IMR-90 (cell line): ENCODE measurements around the gene TEX22. TPM values are rescaled to one million over a fixed set of nuclear protein-coding genes. Genes with fewer than 3 reads are reported as not detected.

Source experiments
- ATAC-seq: fragments of 200-7000 bp; cut with Tn5 transposase; 2 replicates; pipeline ENCODE4 v1.9.1; 2020; ENCODE audit warnings: low read depth, mild to moderate bottlenecking, moderate library complexity
- BruUV-seq: library from RNA; stranded (reverse); fragments of 400-500 nt; replicated peaks from 2 replicates; lab custom pipeline; 2021; lab: Mats Ljungman, UMichigan
- CTCF ChIA-PET: fragments of 300-600 bp; formaldehyde crosslinking; extraction: SDS; loops from one replicate; lab custom pipeline; 2021; ENCODE audit warnings: antibody characterized with exemption; lab: Yijun Ruan, JAX
- POLR2A ChIA-PET: fragments of 300-600 bp; sonication (Branson Sonifier 250); formaldehyde crosslinking; loops from one replicate; lab custom pipeline; 2022; ENCODE audit warnings: antibody characterized with exemption; ENCODE audit not compliant: unreplicated experiment; lab: Charles Lee
- DNase-seq: peaks from one replicate; pipeline ENCODE4 v3.0.0; 2013
- H2AFZ ChIP-seq: replicated peaks from 2 replicates; pipeline ENCODE3; 2013; ENCODE audit warnings: low read length, mild to moderate bottlenecking; ENCODE audit not compliant: poor library complexity
- H2AK5ac ChIP-seq: 2 replicates; pipeline ENCODE4 v1.6.1; 2013; ENCODE audit warnings: low read depth, low read length, inconsistent platforms
- H2AK9ac ChIP-seq: replicated peaks from 2 replicates; pipeline ENCODE3; 2013; ENCODE audit warnings: mild to moderate bottlenecking, low read depth, low read length, moderate library complexity; ENCODE audit not compliant: poor library complexity
- H2BK120ac ChIP-seq: 2 replicates; pipeline ENCODE4 v1.6.1; 2013; ENCODE audit warnings: low read depth, low read length, inconsistent platforms
- H2BK15ac ChIP-seq: 3 replicates; pipeline ENCODE4 v1.6.1; 2013; ENCODE audit warnings: low read depth, low read length, inconsistent platforms
- H2BK20ac ChIP-seq: 2 replicates; pipeline ENCODE4 v1.6.1; 2013; ENCODE audit warnings: low read depth, mild to moderate bottlenecking, inconsistent platforms, low read length, moderate library complexity
- H2BK5ac ChIP-seq: 2 replicates; pipeline ENCODE4 v1.6.1; 2013; ENCODE audit warnings: mild to moderate bottlenecking, low read depth, low read length, inconsistent platforms; ENCODE audit not compliant: poor library complexity, severe bottlenecking
- H3K14ac ChIP-seq: replicated peaks from 2 replicates; pipeline ENCODE4 v1.6.1; 2013; ENCODE audit warnings: low read depth, low read length, inconsistent platforms
- H3K18ac ChIP-seq: 2 replicates; pipeline ENCODE4 v1.6.1; 2013; ENCODE audit warnings: low read depth, low read length, control low read depth
- H3K23ac ChIP-seq: 2 replicates; pipeline ENCODE4 v1.6.1; 2013; ENCODE audit warnings: low read depth, low read length, inconsistent platforms
- H3K27ac ChIP-seq: 2 replicates; pipeline ENCODE4 v1.5.1; 2013; ENCODE audit warnings: mild to moderate bottlenecking, control low read depth, low read length; ENCODE audit not compliant: insufficient read depth
- H3K27me3 ChIP-seq: 2 replicates; pipeline ENCODE4 v1.6.1; 2013; ENCODE audit warnings: low read length; ENCODE audit not compliant: control insufficient read depth, insufficient read depth
- H3K36me3 ChIP-seq: 2 replicates; pipeline ENCODE4 v1.6.1; 2013; ENCODE audit warnings: low read length, mixed read lengths; ENCODE audit not compliant: control insufficient read depth, insufficient read depth
- H3K4ac ChIP-seq: 2 replicates; pipeline ENCODE4 v1.6.1; 2013; ENCODE audit warnings: low read depth, low read length, inconsistent platforms
- H3K4me1 ChIP-seq: 2 replicates; pipeline ENCODE4 v1.6.1; 2013; ENCODE audit warnings: low read length, mixed read lengths; ENCODE audit not compliant: control insufficient read depth, insufficient read depth
- H3K4me2 ChIP-seq: 2 replicates; pipeline ENCODE4 v1.6.1; 2013; ENCODE audit warnings: low read depth, mild to moderate bottlenecking, control low read depth, low read length, moderate library complexity
- H3K4me3 ChIP-seq: 2 replicates; pipeline ENCODE4 v1.5.1; 2013; ENCODE audit warnings: low read depth, mild to moderate bottlenecking, control low read depth, low read length, moderate library complexity; ENCODE audit not compliant: insufficient read depth
- H3K56ac ChIP-seq: 2 replicates; pipeline ENCODE4 v1.6.1; 2013; ENCODE audit warnings: low read length, inconsistent platforms; ENCODE audit not compliant: insufficient read depth; ENCODE audit errors: extremely low read depth
- H3K79me1 ChIP-seq, 2 experiments: 2 replicates each; pipeline ENCODE4 v1.6.1; 2013; ENCODE audit warnings: low read length in 2 of 2, inconsistent platforms in 1 of 2, low read depth in 1 of 2
- H3K9ac ChIP-seq: 2 replicates; pipeline ENCODE4 v1.6.1; 2013; ENCODE audit warnings: low read depth, low read length, control low read depth
- H3K9me1 ChIP-seq: 2 replicates; pipeline ENCODE4 v1.6.1; 2013; ENCODE audit warnings: low read length, inconsistent platforms; ENCODE audit not compliant: insufficient read depth
- H3K9me3 ChIP-seq: 2 replicates; pipeline ENCODE4 v1.6.1; 2013; ENCODE audit warnings: low read length; ENCODE audit not compliant: control insufficient read depth, insufficient read depth
- H4K20me1 ChIP-seq: 2 replicates; pipeline ENCODE4 v1.6.1; 2013; ENCODE audit warnings: low read length, inconsistent platforms; ENCODE audit not compliant: insufficient read depth
- H4K5ac ChIP-seq: 2 replicates; pipeline ENCODE4 v1.6.1; 2013; ENCODE audit warnings: mild to moderate bottlenecking, low read depth, low read length, control low read depth
- H4K8ac ChIP-seq, 2 experiments: 2 replicates each; pipeline ENCODE4 v1.6.1; 2013; ENCODE audit warnings: low read depth in 2 of 2, low read length in 2 of 2, control low read depth in 1 of 2, inconsistent platforms in 1 of 2
- H4K91ac ChIP-seq: 2 replicates; pipeline ENCODE4 v1.6.1; 2013; ENCODE audit warnings: low read depth, low read length, inconsistent platforms; ENCODE audit not compliant: insufficient read depth
- CHD1 ChIP-seq: IDR thresholded peaks from 2 replicates; pipeline ENCODE4 v1.6.1; 2012; ENCODE audit warnings: low read depth, low read length, improper control_type of control experiment
- CTCF ChIP-seq: conservative IDR thresholded peaks from 2 replicates; pipeline ENCODE4 v1.5.1; 2012; ENCODE audit warnings: mild to moderate bottlenecking, low read depth, low read length, improper control_type of control experiment
- MAZ ChIP-seq: IDR thresholded peaks from 2 replicates; pipeline ENCODE4 v1.6.1; 2012; ENCODE audit warnings: low read depth, mild to moderate bottlenecking, low read length, improper control_type of control experiment, moderate library complexity, borderline replicate concordance
- MXI1 ChIP-seq: IDR thresholded peaks from 2 replicates; pipeline ENCODE4 v1.6.1; 2012; ENCODE audit warnings: low read depth, mild to moderate bottlenecking, low read length, moderate library complexity, borderline replicate concordance
- NFE2L2 ChIP-seq: fragments of 150-350 bp; IDR thresholded peaks from 2 replicates; pipeline ENCODE4 v1.6.1; 2016; ENCODE audit warnings: low read depth, mild to moderate bottlenecking, low read length
- RAD21 ChIP-seq: IDR thresholded peaks from 2 replicates; pipeline ENCODE4 v1.6.1; 2012; ENCODE audit warnings: low read length, improper control_type of control experiment
- RCOR1 ChIP-seq: IDR thresholded peaks from 2 replicates; pipeline ENCODE4 v1.6.1; 2012; ENCODE audit warnings: mild to moderate bottlenecking, low read length, improper control_type of control experiment; ENCODE audit not compliant: insufficient replicate concordance
- RFX5 ChIP-seq: IDR thresholded peaks from 2 replicates; pipeline ENCODE4 v1.8.0; 2012; ENCODE audit warnings: low read depth, mild to moderate bottlenecking, low read length, moderate library complexity
- USF2 ChIP-seq: fragments of 150-350 bp; IDR thresholded peaks from 2 replicates; pipeline ENCODE4 v1.6.1; 2017; ENCODE audit warnings: mild to moderate bottlenecking, antibody characterized with exemption, low read length, low read depth
- WGBS, 2 experiments: methylation state at CpG; one replicate each; pipeline versions ENCODE4 v1.1.5 to v1.1.7; 2013; ENCODE audit warnings: missing lambda C conversion rate in 2 of 2; ENCODE audit not compliant: insufficient read length in 1 of 2; ENCODE audit errors: extremely low coverage in 2 of 2; 5-methylcytosine and 5-hydroxymethylcytosine counted together
- dilution Hi-C: fragments of 300-500 bp; cut with HindIII; formaldehyde crosslinking; loops from one replicate; pipeline ENCODE4 v1.14.3; 2018; ENCODE audit warnings: low sequenced_read_pairs; ENCODE audit not compliant: unreplicated experiment
- in situ Hi-C: fragments of 300-500 bp; cut with MboI; formaldehyde crosslinking; loops from 3 replicates; pipeline ENCODE4 v1.14.3; 2019; ENCODE audit warnings: low sequenced_read_pairs, inconsistent platforms, mixed read lengths
- intact Hi-C: fragments of 100-400 bp; cut with micrococcal nuclease; formaldehyde crosslinking; loops from 2 replicates; pipeline ENCODE4 v1.10.0; 2022
- polyA plus RNA-seq, 3 experiments: library from polyadenylated mRNA; depleted of rRNA; stranded (reverse); fragments of >200 nt; gene quantifications; 2 replicates each; pipeline ENCODE4 v1.2.3, GENCODE V29; 2012; ENCODE audit warnings: low replicate concordance in 1 of 3
- total RNA-seq: library from RNA; depleted of rRNA; stranded (reverse); fragments of >200 nt; gene quantifications from 2 replicates; pipeline ENCODE4 v1.2.3, GENCODE V29; 2012

Gene TEX22
- total and polyA plus RNA-seq, 2 of the 4 experiments (the other 2 are of a cell fraction) = 0.10 to 0.18 TPM

- WGBS, 2 experiments = no CpG with 5 or more reads among the region's 5 CpGs
- CTCF ChIA-PET = no interaction called here
- ATAC-seq (no peak), DNase-seq (no peak)
- Histone ChIP-seq H4K5ac (no peak overlapping the region), H3K4me2 (no peak overlapping the region; the same call in 1 of the 2 replicates), H3K27me3 (no peaks in the 10 kb centered on the region), H4K8ac (no peak overlapping the region), H3K4me1 (peaks cover 5% of the 10 kb centered on the region), H3K14ac (no peak overlapping the region), H3K4ac (no peak overlapping the region), H3K23ac (no peak overlapping the region), H2BK20ac (no peak overlapping the region), H2BK120ac (no peak overlapping the region), H3K27ac (no peak overlapping the region), H3K56ac (no peak overlapping the region), H2BK5ac (no peak overlapping the region), H3K9ac (no peak overlapping the region), H3K9me3 (no peaks in the 10 kb centered on the region), H2AK9ac (no peak overlapping the region), H2AFZ (peak overlapping the region; percentile 86), H2AK5ac (no peak overlapping the region), H4K91ac (no peak overlapping the region), H3K79me1 (no peaks in the 10 kb centered on the region; a peak in 1 of 4 replicates), H3K36me3 (no peaks in the 10 kb centered on the region), H3K4me3 (peak overlapping the region; percentile 27; the same call in 1 of the 2 replicates), H2BK15ac (no peak overlapping the region), H3K18ac (no peak overlapping the region), H3K9me1 (no peaks in the 10 kb centered on the region), H4K20me1 (no peaks in the 10 kb centered on the region)
- POLR2A ChIA-PET = no interaction called here
- dilution Hi-C loops (no loop called here), in situ Hi-C loops (no loop called here), intact Hi-C loops (no loop called here)
- no TSS peak for BruUV-seq
- TF ChIP-seq CTCF (no peak), RFX5 (no peak), CHD1 (no peak), RAD21 (no peak), NFE2L2 (no peak), MXI1 (no peak), RCOR1 (no peak), USF2 (no peak), MAZ (no peak)
Observed at GRCh38 chr14:105410642-105411016, 12.3 kb downstream of the TEX22 start.
